SK-N-MC (cell line): ENCODE results near the gene PKNOX2.

ENCODE experiments used
- EZH2 ChIP-seq: fragments of 200-600 bp; sonication (generic); IDR thresholded peaks from one replicate; pipeline ENCODE4 v1.6.1; 2017; ENCODE audit warnings: antibody characterized with exemption
- POLR2AphosphoS5 ChIP-seq: IDR thresholded peaks from 2 replicates; pipeline ENCODE4 v1.6.1; 2012; ENCODE audit warnings: mild to moderate bottlenecking, low read depth, low read length, borderline replicate concordance

DNA sequence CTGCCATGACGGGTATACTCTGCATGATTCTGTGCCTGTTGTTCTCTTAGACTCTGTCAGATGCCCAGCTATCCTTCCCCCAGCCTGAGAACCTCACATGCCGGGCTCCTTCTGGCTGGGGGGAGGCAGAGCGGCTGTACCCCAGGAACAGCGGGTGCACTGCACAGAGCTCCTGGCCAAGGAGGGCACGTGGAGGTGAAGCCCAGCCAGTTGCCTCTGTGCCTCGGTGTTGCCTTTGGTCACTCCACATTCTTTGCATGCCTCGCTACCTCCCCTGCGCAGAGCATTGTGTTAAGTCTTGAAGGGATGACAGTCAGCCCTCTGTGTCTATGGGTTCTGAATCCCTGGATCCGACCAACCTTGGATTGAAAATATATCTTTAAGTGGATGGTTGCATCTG lies 253.8 kb downstream of the PKNOX2 start:
- TF ChIP-seq EZH2 (no peak), POLR2AphosphoS5 (no peak)
